Lower leg skin (tissue), 4 donors: ENCODE measurements around the gene B3GALT5. TPM values are rescaled to one million over a fixed set of nuclear protein-coding genes. Genes with fewer than 3 reads are reported as not detected.

Experiments
- DNase-seq, 2 donors: peaks; one replicate each; pipeline ENCODE4 v3.0.0-alpha.2; 2019; ENCODE audit warnings: low spot score in 2 of 2
- H3K4me3 ChIP-seq: fragments of 200-600 bp; sonication (generic); 2 replicates; pipeline ENCODE4 v1.5.1; 2017; ENCODE audit warnings: mild to moderate bottlenecking, low read depth; ENCODE audit not compliant: poor library complexity, severe bottlenecking
- POLR2A ChIP-seq, 2 donors: fragments of 450-650 bp; IDR thresholded peaks; one replicate each; pipeline ENCODE4 v1.6.1; 2016 to 2017; ENCODE audit warnings: antibody characterized with exemption in 2 of 2, mild to moderate bottlenecking in 1 of 2, moderate library complexity in 1 of 2
- WGBS, 2 donors: methylation state at CpG; one replicate each; pipeline ENCODE4 v1.1.5; 2018; 5-methylcytosine and 5-hydroxymethylcytosine counted together
- intact Hi-C: fragments of 100-400 bp; cut with DNase I; formaldehyde crosslinking; loops from one replicate; pipeline ENCODE4 v1.15.0; 2023; ENCODE audit warnings: low total_unique reads
- total RNA-seq, 4 donors: library from RNA; depleted of rRNA; stranded (reverse); fragments of >200 nt; gene quantifications; one replicate each; pipeline ENCODE4 v1.1.0, GENCODE V29; 2016
- TF ChIP-seq, protein P1 (sequence below), 3 donors: fragments of 450-650 bp; IDR thresholded peaks; one replicate each; pipeline ENCODE4 v1.5.1; 2016; ENCODE audit warnings: antibody characterized with exemption in 3 of 3, mild to moderate bottlenecking in 3 of 3, moderate library complexity in 2 of 3

The B3GALT5 gene
- total RNA-seq, 4 donors from 2014 or later, result 0.89 to 7.6 (median 4.1) TPM

DNA sequence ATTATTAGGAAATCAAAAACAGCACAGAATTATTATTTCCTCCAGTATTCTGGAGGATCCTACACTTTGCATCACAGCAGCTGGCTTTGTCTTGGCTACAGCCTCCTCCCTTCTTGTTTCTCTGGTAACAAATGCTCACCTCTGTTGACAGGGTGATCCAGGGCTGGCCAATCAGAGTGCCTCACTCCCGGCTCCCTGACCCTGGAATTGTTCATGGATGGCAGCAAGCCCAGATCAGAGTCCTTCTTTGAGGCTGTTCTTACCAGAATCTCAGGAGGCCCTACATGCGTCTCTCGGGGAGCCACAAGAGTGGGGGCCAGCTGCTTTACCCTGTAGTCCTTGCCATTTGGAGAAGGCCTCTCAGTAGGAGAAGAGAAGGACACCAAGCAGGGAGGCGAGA lies 83.9 kb downstream of the B3GALT5 start:
- 76 to 79% methylated on average over 4 of the region's 4 CpGs for WGBS, 2 donors
- TF ChIP-seq, protein P1, sequence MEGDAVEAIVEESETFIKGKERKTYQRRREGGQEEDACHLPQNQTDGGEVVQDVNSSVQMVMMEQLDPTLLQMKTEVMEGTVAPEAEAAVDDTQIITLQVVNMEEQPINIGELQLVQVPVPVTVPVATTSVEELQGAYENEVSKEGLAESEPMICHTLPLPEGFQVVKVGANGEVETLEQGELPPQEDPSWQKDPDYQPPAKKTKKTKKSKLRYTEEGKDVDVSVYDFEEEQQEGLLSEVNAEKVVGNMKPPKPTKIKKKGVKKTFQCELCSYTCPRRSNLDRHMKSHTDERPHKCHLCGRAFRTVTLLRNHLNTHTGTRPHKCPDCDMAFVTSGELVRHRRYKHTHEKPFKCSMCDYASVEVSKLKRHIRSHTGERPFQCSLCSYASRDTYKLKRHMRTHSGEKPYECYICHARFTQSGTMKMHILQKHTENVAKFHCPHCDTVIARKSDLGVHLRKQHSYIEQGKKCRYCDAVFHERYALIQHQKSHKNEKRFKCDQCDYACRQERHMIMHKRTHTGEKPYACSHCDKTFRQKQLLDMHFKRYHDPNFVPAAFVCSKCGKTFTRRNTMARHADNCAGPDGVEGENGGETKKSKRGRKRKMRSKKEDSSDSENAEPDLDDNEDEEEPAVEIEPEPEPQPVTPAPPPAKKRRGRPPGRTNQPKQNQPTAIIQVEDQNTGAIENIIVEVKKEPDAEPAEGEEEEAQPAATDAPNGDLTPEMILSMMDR (IDR thresholded peaks at IDR 0.05), result no peak
- no peak for TF ChIP-seq POLR2A (IDR thresholded peaks at IDR 0.05)
- H3K4me3 ChIP-seq, result no peak overlapping the region
- intact Hi-C loops, result no loop called here
- DNase-seq, result no peak

DNA sequence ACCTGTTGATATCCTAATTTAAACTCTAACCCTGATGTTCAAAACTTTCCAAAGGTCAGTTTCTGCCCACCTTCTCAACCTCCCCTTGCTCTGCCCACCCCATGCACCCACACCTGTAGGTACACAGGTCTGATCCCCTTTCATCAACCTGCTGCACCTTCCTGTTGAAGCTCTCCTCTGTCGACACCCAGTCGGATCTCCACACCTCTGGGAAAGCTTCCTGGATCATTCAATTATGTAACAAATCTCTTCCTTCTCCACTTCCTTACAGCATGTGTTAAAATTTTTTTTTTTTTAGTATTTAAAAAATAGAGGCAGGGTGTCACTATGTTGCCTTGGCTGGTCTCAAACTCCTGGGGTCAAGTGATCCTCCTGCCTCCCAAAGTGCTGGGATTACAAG lies 87.6 kb downstream of the B3GALT5 start:
- DNase-seq, result no peak
- WGBS, 2 donors, result 72 to 84% methylated on average over 2 of the region's 2 CpGs
- H3K4me3 ChIP-seq, result no peak overlapping the region
- TF ChIP-seq, protein P1 (IDR thresholded peaks at IDR 0.05), result no peak
- no peak for TF ChIP-seq POLR2A (IDR thresholded peaks at IDR 0.05)
- intact Hi-C loops, result no loop called here

DNA sequence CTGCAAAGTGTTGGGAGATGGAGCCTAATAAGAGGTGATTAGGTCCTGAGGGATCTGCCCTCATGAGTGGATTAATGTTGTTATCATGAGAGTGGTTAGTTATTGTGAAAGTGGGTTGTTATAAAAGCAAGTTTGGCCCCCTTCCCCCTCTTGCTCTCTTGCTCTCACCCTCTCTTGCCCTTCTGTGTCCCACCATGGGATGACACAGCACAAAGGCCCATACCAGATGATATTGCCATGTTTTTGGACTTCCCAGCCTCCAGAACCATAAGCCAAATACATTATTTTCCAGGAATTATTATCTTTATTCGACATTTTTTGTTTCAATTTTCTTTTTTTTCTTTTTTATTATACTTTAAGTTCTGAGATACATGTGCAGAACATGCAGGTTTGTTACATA lies 90.8 kb downstream of the B3GALT5 start:
- intact Hi-C loops, result no loop called here
- no peak overlapping the region for H3K4me3 ChIP-seq
- TF ChIP-seq, protein P1 (IDR thresholded peaks at IDR 0.05), result no peak
- no peak for TF ChIP-seq POLR2A (IDR thresholded peaks at IDR 0.05)
- 76 to 79% methylated on average over 1 of the region's 1 CpG for WGBS, 2 donors
- DNase-seq, result no peak

DNA sequence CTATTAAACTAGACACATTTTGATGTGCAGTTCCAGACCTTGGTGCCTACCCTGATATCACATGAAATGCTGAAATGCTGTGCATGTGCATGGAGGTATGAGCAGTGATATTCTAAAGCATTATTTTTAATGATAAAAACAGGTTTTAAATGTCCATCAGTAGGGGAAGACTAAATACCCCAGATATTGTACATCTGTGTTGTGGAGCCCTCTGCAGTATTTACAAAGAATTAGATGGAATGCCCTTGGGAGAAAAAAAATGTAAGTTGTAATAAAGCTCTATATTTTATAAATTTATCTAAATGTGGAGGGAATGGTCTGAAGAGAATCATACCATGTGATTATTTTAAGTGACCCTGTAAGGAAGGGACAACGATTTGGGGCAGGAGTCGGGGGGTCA lies 93.1 kb downstream of the B3GALT5 start:
- TF ChIP-seq POLR2A (IDR thresholded peaks at IDR 0.05), result no peak
- TF ChIP-seq, protein P1 (IDR thresholded peaks at IDR 0.05), result no peak
- 79 to 87% methylated on average over 2 of the region's 2 CpGs for whole genome bisulfite sequencing, 2 donors
- DNase-seq, result no peak
- intact Hi-C loops, result no loop called here
- no peak overlapping the region for H3K4me3 ChIP-seq

DNA sequence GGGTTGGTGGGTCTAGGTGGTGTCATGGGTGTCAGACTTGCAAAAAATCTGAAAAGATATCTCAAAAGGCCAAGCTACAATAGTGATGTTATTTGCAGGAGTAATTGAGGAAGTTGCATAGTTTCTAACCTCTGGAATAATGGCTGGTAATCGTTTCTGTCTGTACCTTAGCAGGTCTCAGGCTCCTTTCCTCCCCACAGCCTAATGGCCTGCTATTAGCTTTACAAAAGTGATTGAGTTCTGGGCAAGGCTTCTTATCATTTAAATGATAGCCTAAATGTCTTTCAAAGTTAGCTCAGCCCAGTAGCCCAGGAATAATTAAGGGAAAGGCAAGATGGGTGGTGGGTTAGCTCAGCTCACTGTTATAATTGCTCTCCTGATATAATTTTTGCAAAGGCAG lies 94.6 kb downstream of the B3GALT5 start:
- intact Hi-C loops, result no loop called here
- H3K4me3 ChIP-seq, result no peak overlapping the region
- no peak for DNase-seq
- WGBS, 2 donors, result 23 to 41% methylated on average over 1 of the region's 1 CpG
- TF ChIP-seq, protein P1 (IDR thresholded peaks at IDR 0.05), result no peak
- no peak for TF ChIP-seq POLR2A (IDR thresholded peaks at IDR 0.05)

DNA sequence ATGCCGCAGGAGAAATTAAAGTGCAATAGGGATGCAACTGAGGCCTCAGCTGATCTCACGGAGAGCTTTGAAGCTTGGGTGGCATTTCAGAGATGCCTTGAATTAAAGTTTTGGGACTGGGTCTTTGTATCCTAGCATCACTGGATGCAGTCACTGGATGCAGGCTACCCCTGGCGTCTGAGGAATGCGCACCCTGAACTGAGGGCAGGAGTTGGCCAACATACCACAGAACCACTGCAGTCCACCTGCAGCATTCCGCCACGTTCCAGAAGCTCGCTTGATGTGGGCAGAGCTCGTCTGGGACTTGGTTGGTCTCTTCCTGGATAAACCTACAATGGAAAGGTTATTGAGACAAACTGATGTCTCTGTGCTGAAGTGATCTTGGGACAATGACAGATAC lies 98.1 kb downstream of the B3GALT5 start:
- WGBS, 2 donors, result 88 to 91% methylated on average over 8 of the region's 8 CpGs
- no peak for TF ChIP-seq POLR2A (IDR thresholded peaks at IDR 0.05)
- TF ChIP-seq, protein P1 (IDR thresholded peaks at IDR 0.05), result no peak
- intact Hi-C loops, result loop anchor here (5.0 to 10.0 kb wide), 2 partner anchors 56 to 189 kb away; no protein-coding TSS in a partner anchor
- DNase-seq, result peak in 1 of 2 donors; percentile 46
- no peak overlapping the region for H3K4me3 ChIP-seq
